GM23248 (cell line): Measurements from ENCODE around the gene CLIC5.

Source experiments
- EZH2 ChIP-seq: fragments of 200-600 bp; sonication (generic); IDR thresholded peaks from 2 replicates; pipeline ENCODE4 v1.6.1; 2018; ENCODE audit warnings: antibody characterized with exemption, mild to moderate bottlenecking; ENCODE audit not compliant: insufficient read depth, poor library complexity, severe bottlenecking
- EZH2phosphoT487 ChIP-seq: fragments of 200-600 bp; sonication (generic); IDR thresholded peaks from 2 replicates; pipeline ENCODE4 v1.6.1; 2018; ENCODE audit warnings: antibody characterized with exemption, moderate library complexity, mild to moderate bottlenecking, low read depth; ENCODE audit not compliant: insufficient read depth

DNA sequence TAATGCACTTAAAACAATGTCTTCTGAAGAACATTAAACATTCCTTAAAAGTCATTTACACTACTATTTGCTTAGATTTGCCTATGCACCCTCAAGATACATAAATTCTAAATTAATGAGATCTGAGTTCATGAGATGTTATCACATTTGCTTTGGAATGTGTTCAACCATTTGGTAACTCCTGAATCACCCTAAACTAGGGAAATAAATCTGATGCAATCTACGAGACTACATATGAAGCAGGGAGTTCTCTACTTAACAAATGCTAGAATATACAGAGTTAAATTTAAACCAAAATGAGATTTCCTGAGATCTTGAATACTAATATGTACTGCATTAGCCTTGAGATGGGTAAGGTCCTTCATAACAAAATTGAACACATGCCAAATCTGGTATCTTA, 170.1 kb downstream of the CLIC5 start:
- 0 out of 2 replicates have a peak, but pooled peaks have one; percentile 65 for TF ChIP-seq EZH2phosphoT487
- TF ChIP-seq EZH2 = no peak
